Fibroblast of lung (primary cell): ENCODE results near the gene CDKN1A.

ENCODE experiments used
- EZH2 ChIP-seq: IDR thresholded peaks from 2 replicates; pipeline ENCODE4 v1.5.1; 2012; ENCODE audit warnings: low read length, control low read depth, mild to moderate bottlenecking; ENCODE audit errors: missing control alignments
- TF ChIP-seq, protein P1 (sequence below), 2 donors: IDR thresholded peaks in 1 of 2; conservative IDR thresholded peaks in 1 of 2; 1 replicate in 1 of 2; 2 replicates in 1 of 2; pipeline ENCODE4 v1.5.1; 2011 to 2012; ENCODE audit warnings: low read length in 2 of 2, control low read depth in 1 of 2, inconsistent platforms in 1 of 2, low read depth in 1 of 2, mild to moderate bottlenecking in 1 of 2

DNA sequence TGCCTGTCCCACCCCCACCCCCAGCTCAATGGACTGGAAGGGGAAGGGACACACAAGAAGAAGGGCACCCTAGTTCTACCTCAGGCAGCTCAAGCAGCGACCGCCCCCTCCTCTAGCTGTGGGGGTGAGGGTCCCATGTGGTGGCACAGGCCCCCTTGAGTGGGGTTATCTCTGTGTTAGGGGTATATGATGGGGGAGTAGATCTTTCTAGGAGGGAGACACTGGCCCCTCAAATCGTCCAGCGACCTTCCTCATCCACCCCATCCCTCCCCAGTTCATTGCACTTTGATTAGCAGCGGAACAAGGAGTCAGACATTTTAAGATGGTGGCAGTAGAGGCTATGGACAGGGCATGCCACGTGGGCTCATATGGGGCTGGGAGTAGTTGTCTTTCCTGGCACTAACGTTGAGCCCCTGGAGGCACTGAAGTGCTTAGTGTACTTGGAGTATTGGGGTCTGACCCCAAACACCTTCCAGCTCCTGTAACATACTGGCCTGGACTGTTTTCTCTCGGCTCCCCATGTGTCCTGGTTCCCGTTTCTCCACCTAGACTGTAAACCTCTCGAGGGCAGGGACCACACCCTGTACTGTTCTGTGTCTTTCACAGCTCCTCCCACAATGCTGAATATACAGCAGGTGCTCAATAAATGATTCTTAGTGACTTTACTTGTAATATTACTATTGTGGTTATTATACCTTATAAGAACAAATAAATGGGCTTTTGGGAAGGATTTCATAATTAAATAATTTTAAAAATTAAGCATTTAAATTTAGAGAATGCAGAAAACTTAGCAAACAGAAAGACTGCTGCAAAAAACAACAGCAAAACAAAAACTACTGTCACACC is 8.4 kb downstream of the CDKN1A start:
- TF ChIP-seq, protein P1, sequence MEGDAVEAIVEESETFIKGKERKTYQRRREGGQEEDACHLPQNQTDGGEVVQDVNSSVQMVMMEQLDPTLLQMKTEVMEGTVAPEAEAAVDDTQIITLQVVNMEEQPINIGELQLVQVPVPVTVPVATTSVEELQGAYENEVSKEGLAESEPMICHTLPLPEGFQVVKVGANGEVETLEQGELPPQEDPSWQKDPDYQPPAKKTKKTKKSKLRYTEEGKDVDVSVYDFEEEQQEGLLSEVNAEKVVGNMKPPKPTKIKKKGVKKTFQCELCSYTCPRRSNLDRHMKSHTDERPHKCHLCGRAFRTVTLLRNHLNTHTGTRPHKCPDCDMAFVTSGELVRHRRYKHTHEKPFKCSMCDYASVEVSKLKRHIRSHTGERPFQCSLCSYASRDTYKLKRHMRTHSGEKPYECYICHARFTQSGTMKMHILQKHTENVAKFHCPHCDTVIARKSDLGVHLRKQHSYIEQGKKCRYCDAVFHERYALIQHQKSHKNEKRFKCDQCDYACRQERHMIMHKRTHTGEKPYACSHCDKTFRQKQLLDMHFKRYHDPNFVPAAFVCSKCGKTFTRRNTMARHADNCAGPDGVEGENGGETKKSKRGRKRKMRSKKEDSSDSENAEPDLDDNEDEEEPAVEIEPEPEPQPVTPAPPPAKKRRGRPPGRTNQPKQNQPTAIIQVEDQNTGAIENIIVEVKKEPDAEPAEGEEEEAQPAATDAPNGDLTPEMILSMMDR (conservative IDR thresholded peaks at IDR 0.05 in 1 of 2, IDR thresholded peaks at IDR 0.05 in 1 of 2; ENCODE audit: low read depth in 1 of 2, low read length in 2 of 2): no peak
- TF ChIP-seq EZH2: no peak
